Effector memory CD8-positive, alpha-beta T cell (primary cell): ENCODE results near the gene ARL6IP4.

Experiments
- ATAC-seq: fragments of 150-1000 bp; cut with Tn5 transposase; replicated peaks from 2 replicates; pipeline ENCODE4 v1.10.0; 2021; ENCODE audit warnings: mild to moderate bottlenecking, moderate library complexity
- DNase-seq, 3 experiments: peaks; one replicate each; pipeline ENCODE4 v3.0.0; 2021
- H3K27ac Mint-ChIP-seq, 2 donors: one replicate each; pipeline ENCODE4 v1.8.0; 2022; ENCODE audit warnings: mild to moderate bottlenecking in 2 of 2, mixed read lengths in 2 of 2, moderate library complexity in 2 of 2
- H3K27me3 Mint-ChIP-seq, 2 donors: one replicate each; pipeline ENCODE4 v1.8.0; 2022; ENCODE audit warnings: mixed read lengths in 2 of 2
- H3K36me3 Mint-ChIP-seq: one replicate; pipeline ENCODE4 v1.8.0; 2022; ENCODE audit warnings: mild to moderate bottlenecking, moderate library complexity, mixed read lengths; ENCODE audit not compliant: insufficient read depth
- H3K4me1 Mint-ChIP-seq, 2 donors: one replicate each; pipeline ENCODE4 v1.8.0; 2022; ENCODE audit warnings: low read depth in 2 of 2, mixed read lengths in 2 of 2
- H3K4me3 Mint-ChIP-seq, 2 donors: one replicate each; pipeline ENCODE4 v1.8.0; 2022; ENCODE audit warnings: mild to moderate bottlenecking in 2 of 2, mixed read lengths in 2 of 2, moderate library complexity in 2 of 2
- H3K9me3 Mint-ChIP-seq, 2 donors: one replicate each; pipeline ENCODE4 v1.8.0; 2022; ENCODE audit warnings: mixed read lengths in 2 of 2

The ARL6IP4 gene

DNA sequence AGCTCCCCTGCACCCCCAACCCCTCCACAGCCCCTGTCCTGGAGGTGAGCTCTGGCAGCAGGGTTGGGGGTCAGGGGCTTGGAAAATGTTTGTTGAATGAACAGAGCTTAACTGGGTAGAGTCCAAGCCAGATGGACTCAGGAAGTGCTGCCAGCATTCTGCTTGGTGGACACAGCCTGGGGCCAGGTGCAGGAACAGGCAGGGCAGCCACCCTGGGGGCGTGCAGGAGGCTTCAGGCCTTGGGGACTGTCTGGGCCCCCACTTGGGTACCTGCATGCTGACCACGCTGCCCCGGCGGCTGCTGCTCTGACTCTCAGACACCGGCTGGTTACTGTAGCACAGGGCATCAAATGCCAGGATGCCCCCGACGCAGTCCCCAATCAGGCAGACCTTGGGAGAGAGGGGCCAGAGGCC is 15.7 kb downstream of the ARL6IP4 start:
- H3K36me3 Mint-ChIP-seq: no peaks in the 10 kb centered on the region
- no peaks in the 10 kb centered on the region for H3K9me3 Mint-ChIP-seq

GRCh38 chr12:122996621-122997342 is 16.3 kb downstream of the ARL6IP4 start:
- ATAC-seq (no peak), DNase-seq (no peak)
- Mint-ChIP-seq H3K27me3 (no peaks in the 10 kb centered on the region), H3K4me3 (no peak overlapping the region), H3K36me3 (no peaks in the 10 kb centered on the region), H3K27ac (peak overlapping the region in 1 of 2 donors; percentile 63), H3K4me1 (no peaks in the 10 kb centered on the region), H3K9me3 (no peaks in the 10 kb centered on the region)

More for the DNA sequence above, 15.7 kb downstream of the ARL6IP4 start:
- Mint-ChIP-seq H3K27ac (no peak overlapping the region), H3K4me1 (no peaks in the 10 kb centered on the region), H3K4me3 (no peak overlapping the region), H3K27me3 (no peaks in the 10 kb centered on the region)
- ATAC-seq (no peak), DNase-seq (no peak)

- Mint-ChIP-seq H3K4me1 (no peaks in the 10 kb centered on the region), H3K4me3 (no peak overlapping the region), H3K36me3 (no peaks in the 10 kb centered on the region), H3K27ac (peak overlapping the region in 1 of 2 donors; percentile 63), H3K27me3 (no peaks in the 10 kb centered on the region), H3K9me3 (no peaks in the 10 kb centered on the region)
- no peak for ATAC-seq
- no peak for DNase-seq
These were observed 17.1 kb downstream of the ARL6IP4 start for GRCh38 chr12:122997343-122998250.

DNA sequence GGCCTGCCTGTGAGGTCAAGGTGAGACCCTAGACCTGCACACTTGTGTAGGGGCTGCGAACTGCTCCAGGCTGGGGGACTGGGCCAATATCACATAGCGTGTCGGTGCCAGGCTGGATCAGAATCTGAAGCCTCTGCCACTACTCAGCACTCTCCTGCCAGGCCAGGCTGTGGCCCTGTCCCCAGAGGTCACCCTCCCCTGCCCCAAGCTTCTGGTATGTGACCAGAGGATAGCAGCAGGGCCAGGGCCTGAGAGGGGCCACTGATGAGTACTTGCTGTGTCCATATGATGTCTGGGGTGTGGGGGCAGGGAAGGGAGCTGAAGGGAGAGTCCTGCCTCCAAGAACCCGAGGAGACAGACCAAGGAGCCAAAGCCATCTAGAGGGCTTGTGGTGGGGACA is 17.8 kb downstream of the ARL6IP4 start:
- no peaks in the 10 kb centered on the region for H3K27me3 Mint-ChIP-seq
- H3K27ac Mint-ChIP-seq: no peak overlapping the region
- ATAC-seq: no peak
- H3K4me3 Mint-ChIP-seq: no peak overlapping the region
- H3K9me3 Mint-ChIP-seq: no peaks in the 10 kb centered on the region
- no peaks in the 10 kb centered on the region for H3K4me1 Mint-ChIP-seq
- no peak for DNase-seq
- H3K36me3 Mint-ChIP-seq: no peaks in the 10 kb centered on the region

DNA sequence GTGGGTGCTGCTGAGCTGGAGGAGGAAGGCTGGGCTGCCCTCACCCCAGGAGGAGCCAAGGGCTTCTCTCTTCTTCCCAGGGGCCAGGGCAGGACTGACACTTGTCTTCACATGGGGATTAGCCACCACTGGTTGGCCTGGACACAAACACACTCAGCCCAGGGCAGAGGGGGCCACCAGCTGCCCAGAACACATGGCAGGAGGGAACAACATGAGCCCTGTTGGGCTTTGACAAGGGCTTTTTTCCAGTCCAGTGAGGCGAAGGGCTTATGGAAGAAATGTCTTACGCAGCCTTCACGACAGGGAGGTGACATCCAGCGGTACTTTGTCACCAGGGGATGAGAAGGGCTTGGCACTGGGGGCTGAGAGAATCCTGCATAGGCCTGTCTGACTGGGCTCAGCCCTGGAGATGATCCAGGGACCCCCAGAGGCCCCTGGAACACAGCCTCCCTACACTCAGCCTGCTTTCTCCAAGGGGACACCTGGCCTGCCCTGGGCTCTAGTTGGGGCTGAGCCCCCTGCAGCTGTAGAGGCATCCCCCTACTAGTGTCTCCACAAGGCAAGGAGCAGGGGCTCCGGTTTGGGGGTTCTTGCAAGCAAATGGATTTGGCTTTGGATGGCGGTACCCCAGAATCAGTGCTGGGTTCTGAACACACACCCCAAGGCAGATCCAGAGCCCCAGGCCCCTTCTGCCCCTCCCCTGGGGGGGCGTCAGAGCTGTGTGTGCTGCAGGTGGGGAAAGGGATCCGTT is 18.9 kb downstream of the ARL6IP4 start:
- H3K36me3 Mint-ChIP-seq: no peaks in the 10 kb centered on the region
- H3K27me3 Mint-ChIP-seq: no peaks in the 10 kb centered on the region
- no peak for DNase-seq
- no peaks in the 10 kb centered on the region for H3K4me1 Mint-ChIP-seq
- ATAC-seq: no peak
- H3K9me3 Mint-ChIP-seq: no peaks in the 10 kb centered on the region
- H3K27ac Mint-ChIP-seq: no peak overlapping the region
- H3K4me3 Mint-ChIP-seq: no peak overlapping the region

DNA sequence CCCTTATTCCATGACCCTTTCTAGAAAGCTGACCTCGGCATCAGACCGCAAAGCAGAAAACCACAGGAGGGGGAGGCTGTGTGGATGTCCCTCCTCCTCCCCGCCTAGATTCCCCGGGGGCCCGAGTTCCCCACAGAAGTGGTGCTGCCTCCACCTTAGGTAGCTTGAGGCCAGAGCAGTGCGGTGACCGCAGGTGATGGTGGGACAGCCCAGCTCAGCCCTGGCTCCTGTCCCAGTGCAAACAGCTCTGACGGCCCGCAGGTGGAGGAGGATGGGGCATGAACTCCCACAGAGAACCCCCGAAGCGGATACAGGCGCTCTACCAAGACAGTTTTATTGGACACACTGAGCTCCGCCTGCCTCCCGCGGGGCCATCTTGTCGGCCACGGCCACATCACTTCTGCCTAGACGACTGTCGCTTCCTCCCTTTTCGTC is 19.5 kb downstream of the ARL6IP4 start:
- no peak overlapping the region for H3K27ac Mint-ChIP-seq
- ATAC-seq: no peak
- H3K4me3 Mint-ChIP-seq: no peak overlapping the region
- no peaks in the 10 kb centered on the region for H3K4me1 Mint-ChIP-seq
- H3K9me3 Mint-ChIP-seq: no peaks in the 10 kb centered on the region
- no peak for DNase-seq
- H3K36me3 Mint-ChIP-seq: peaks cover 3% of the 10 kb centered on the region
- H3K27me3 Mint-ChIP-seq: no peaks in the 10 kb centered on the region

GRCh38 chr12:123000578-123000977 is 20.1 kb downstream of the ARL6IP4 start:
- ATAC-seq: no peak
- DNase-seq: no peak
- no peaks in the 10 kb centered on the region for H3K27me3 Mint-ChIP-seq
- no peaks in the 10 kb centered on the region for H3K4me1 Mint-ChIP-seq
- no peak overlapping the region for H3K4me3 Mint-ChIP-seq
- H3K9me3 Mint-ChIP-seq: no peaks in the 10 kb centered on the region
- H3K36me3 Mint-ChIP-seq: peaks cover 3% of the 10 kb centered on the region
- no peak overlapping the region for H3K27ac Mint-ChIP-seq

DNA sequence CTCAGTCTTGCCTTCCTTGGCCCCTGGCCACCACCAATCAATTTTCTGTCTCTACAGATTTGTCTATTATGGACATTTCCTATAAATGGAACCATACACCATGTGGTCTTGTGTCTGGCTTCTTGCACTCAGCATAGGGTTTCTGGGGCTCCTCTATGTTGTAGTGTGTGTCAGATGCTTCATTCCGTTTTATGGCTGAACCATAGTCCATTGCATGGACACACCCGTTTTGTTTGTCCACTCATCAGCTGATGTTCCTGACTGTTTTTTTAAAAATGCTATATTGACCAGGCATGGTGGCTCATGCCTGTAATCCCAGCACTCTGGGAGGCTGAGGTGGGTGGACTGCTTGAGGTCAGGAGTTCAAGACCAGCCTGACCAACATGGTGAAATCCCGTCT is 21.0 kb downstream of the ARL6IP4 start:
- no peaks in the 10 kb centered on the region for H3K9me3 Mint-ChIP-seq
- no peaks in the 10 kb centered on the region for H3K4me1 Mint-ChIP-seq
- ATAC-seq (no peak), DNase-seq (no peak)
- H3K36me3 Mint-ChIP-seq: peaks cover 3% of the 10 kb centered on the region
- H3K27me3 Mint-ChIP-seq: no peaks in the 10 kb centered on the region
- no peak overlapping the region for H3K27ac Mint-ChIP-seq
- H3K4me3 Mint-ChIP-seq: no peak overlapping the region

GRCh38 chr12:123003257-123003656 is 22.8 kb downstream of the ARL6IP4 start:
- no peak for ATAC-seq
- DNase-seq: no peak
- Mint-ChIP-seq H3K4me1 (no peaks in the 10 kb centered on the region), H3K4me3 (no peak overlapping the region), H3K27me3 (no peaks in the 10 kb centered on the region), H3K27ac (peak overlapping the region in 1 of 2 donors; percentile 33), H3K9me3 (no peaks in the 10 kb centered on the region), H3K36me3 (peaks cover 3% of the 10 kb centered on the region)

- ATAC-seq (no peak), DNase-seq (no peak)
These were observed 23.8 kb downstream of the ARL6IP4 start for GRCh38 chr12:123004287-123004686.

GRCh38 chr12:123005081-123005626 is 24.7 kb downstream of the ARL6IP4 start:
- no peak overlapping the region for H3K27ac Mint-ChIP-seq
- H3K27me3 Mint-ChIP-seq: no peaks in the 10 kb centered on the region
- H3K4me3 Mint-ChIP-seq: no peak overlapping the region
- peaks cover 3% of the 10 kb centered on the region for H3K36me3 Mint-ChIP-seq
- DNase-seq (no peak), ATAC-seq (no peak)
- H3K4me1 Mint-ChIP-seq: no peaks in the 10 kb centered on the region
- no peaks in the 10 kb centered on the region for H3K9me3 Mint-ChIP-seq

More at GRCh38 chr12:123004287-123004686, 23.8 kb downstream of the ARL6IP4 start:
- H3K9me3 Mint-ChIP-seq: no peaks in the 10 kb centered on the region
- H3K27ac Mint-ChIP-seq: no peak overlapping the region
- no peaks in the 10 kb centered on the region for H3K4me1 Mint-ChIP-seq
- no peaks in the 10 kb centered on the region for H3K27me3 Mint-ChIP-seq
- no peak overlapping the region for H3K4me3 Mint-ChIP-seq
- peaks cover 3% of the 10 kb centered on the region for H3K36me3 Mint-ChIP-seq

DNA sequence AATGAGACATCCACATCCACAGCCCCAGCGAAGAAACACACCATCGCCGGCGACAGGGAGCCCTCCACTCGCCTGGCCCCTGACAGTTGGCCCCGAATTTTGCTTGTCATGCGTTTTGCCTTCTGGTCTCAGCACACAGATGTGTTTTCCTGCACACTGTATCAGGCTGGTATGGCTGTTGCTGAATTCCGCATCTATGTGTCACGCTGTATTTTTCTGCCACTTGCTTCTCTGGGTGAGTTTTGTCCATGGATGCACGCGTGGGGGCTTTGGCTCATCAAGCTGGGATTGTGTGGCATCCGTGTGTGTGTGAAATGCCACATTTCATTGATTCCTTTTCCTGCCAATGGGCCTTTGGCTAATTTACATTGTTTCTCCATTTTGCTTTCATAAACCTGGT is 26.5 kb downstream of the ARL6IP4 start:
- no peak for DNase-seq
- no peaks in the 10 kb centered on the region for H3K4me1 Mint-ChIP-seq
- no peak overlapping the region for H3K4me3 Mint-ChIP-seq
- H3K36me3 Mint-ChIP-seq: peaks cover 3% of the 10 kb centered on the region
- no peak overlapping the region for H3K27ac Mint-ChIP-seq
- H3K27me3 Mint-ChIP-seq: no peaks in the 10 kb centered on the region
- ATAC-seq: no peak
- H3K9me3 Mint-ChIP-seq: no peaks in the 10 kb centered on the region

DNA sequence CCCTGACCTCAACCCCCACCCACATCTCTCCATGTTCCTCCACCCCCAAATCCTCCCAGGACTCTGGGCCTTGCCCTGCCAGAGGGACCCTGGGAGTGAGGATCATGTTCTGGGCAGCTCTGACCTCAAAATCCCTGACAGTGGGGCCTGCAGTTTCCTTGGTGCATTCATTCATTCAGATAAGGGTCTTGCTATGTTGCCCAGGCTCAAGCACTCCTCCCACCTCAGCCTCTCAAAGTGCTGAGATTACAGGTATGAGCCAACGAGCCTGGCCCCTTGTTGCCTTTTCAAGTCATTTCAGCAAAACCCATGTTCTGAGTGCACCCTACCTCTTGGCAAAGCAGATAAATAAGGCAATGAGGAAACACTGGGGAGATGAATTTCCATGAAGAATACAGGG is 29.6 kb downstream of the ARL6IP4 start:
- DNase-seq: no peak
- H3K27ac Mint-ChIP-seq: peak overlapping the region; percentile 35 to 68

More for the DNA sequence above, 29.6 kb downstream of the ARL6IP4 start:
- no peak for ATAC-seq
- Mint-ChIP-seq H3K4me1 (no peaks in the 10 kb centered on the region), H3K27me3 (no peaks in the 10 kb centered on the region), H3K9me3 (no peaks in the 10 kb centered on the region), H3K4me3 (no peak overlapping the region), H3K36me3 (peaks cover 3% of the 10 kb centered on the region)
